SJCRH30 (cell line): ENCODE data around the gene DCHS1. TPM values are rescaled to one million over a fixed set of nuclear protein-coding genes. Genes with fewer than 3 reads are reported as not detected.

ENCODE experiments used
- DNase-seq, 2 experiments: peaks; one replicate each; pipeline ENCODE4 v3.0.0-alpha.2; 2015 to 2020
- H3K27ac ChIP-seq: fragments of 250-450 bp; sonication (Bioruptor Pico); 2 replicates; pipeline ENCODE4 v1.5.1; 2020; ENCODE audit warnings: mild to moderate bottlenecking, moderate library complexity
- H3K27me3 ChIP-seq: fragments of 250-450 bp; sonication (Bioruptor Pico); 2 replicates; pipeline ENCODE4 v1.5.1; 2020; ENCODE audit warnings: mild to moderate bottlenecking, moderate library complexity
- H3K36me3 ChIP-seq: fragments of 250-450 bp; sonication (Bioruptor Pico); 2 replicates; pipeline ENCODE4 v1.5.1; 2020; ENCODE audit warnings: mild to moderate bottlenecking, moderate library complexity
- H3K4me1 ChIP-seq: fragments of 250-450 bp; sonication (Bioruptor Pico); 2 replicates; pipeline ENCODE4 v1.5.1; 2020; ENCODE audit warnings: mild to moderate bottlenecking, moderate library complexity
- H3K4me3 ChIP-seq: fragments of 250-450 bp; sonication (Bioruptor Pico); 2 replicates; pipeline ENCODE4 v1.5.1; 2020; ENCODE audit warnings: mild to moderate bottlenecking, moderate library complexity
- H3K9me3 ChIP-seq: fragments of 250-450 bp; sonication (Bioruptor Pico); replicated peaks from 2 replicates; pipeline ENCODE4 v1.5.1; 2020; ENCODE audit warnings: mild to moderate bottlenecking, moderate library complexity
- total RNA-seq: library from RNA; depleted of rRNA; stranded (reverse); fragments of >200 nt; shearing (Covaris generic); gene quantifications from 2 replicates; pipeline ENCODE4 v1.2.3, GENCODE V29; 2014

The DCHS1 gene
- total RNA-seq, 1 experiment from 2014 or later: 9.6 TPM

DNA sequence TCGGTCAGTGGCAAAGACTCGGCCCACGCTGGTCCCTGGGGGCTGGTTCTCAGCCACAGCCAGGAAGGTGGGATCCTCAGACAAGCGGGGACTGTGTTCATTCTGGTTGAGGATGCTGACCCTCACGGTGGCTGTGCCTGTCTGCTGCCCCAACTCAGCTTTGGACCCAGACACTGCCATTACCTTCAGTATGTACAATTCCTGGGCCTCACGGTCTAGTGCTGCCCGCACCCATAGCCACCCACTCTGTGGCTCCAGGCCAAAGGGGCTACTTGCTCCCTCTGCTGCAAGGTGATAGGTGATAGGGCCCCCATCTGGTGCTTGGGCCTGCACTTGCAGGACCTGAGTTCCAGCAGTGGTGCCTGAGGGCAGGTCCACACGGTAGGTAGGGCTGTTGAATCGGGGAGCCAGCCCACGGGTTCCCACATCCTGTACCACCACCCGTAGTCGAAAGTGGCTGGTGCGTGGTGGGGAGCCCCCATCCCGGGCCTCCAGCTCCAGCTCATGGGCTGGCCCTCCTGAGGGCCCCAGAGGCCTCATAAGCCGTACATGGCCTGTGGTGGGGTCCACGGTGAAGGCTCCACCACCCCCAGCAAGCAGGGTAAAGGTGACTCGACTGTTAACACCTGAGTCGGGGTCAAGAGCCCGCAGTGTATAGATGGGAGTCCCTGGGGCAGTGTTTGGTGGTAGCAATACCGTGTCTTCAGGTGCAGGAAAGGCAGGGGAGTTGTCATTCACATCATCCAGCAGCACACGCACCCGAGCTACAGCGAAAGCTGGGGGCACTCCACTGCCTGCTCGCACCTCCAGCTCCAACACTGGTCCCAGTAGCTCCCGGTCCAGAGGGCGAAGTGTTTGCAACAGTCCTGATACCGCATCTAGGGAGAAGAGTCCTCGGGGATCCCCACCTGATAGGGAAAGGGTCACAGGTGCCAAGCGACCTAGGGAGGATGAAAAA lies 23.2 kb downstream of the DCHS1 start:
- Histone ChIP-seq H3K4me1 (peaks cover 8% of the 10 kb centered on the region; the same call in 1 of the 2 replicates), H3K4me3 (no peak overlapping the region), H3K27ac (no peak overlapping the region), H3K27me3 (no peaks in the 10 kb centered on the region), H3K36me3 (no peaks in the 10 kb centered on the region; the same call in 1 of the 2 replicates), H3K9me3 (no peaks in the 10 kb centered on the region)
- no peak for DNase-seq

DNA sequence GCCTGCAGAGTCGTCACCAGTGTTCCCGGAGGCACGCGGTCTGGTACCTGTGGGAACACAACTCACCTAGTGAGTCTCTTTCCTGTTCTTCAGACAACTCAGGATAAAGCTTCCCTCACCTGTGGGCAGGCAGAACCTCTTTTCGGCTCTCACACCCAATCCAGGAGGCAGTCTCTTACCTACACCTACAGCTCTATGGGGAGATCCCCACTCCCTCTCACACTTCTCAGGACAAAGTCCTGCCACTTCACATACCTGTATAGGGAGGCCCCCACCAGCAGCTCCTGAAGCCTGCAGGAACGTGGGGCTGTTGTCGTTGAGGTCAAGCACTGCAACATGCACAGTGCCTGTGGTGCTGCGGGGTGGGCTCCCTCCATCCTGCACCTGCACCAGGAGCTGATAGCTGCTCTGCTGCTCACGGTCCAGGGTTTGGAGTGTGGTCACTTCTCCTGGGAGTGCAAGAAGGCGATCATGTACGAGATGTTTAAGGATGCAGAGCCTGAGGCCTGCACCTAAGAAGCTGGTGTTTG lies 24.2 kb downstream of the DCHS1 start:
- Histone ChIP-seq H3K9me3 (no peaks in the 10 kb centered on the region), H3K27ac (no peak overlapping the region), H3K4me3 (no peak overlapping the region), H3K36me3 (no peaks in the 10 kb centered on the region; the same call in 1 of the 2 replicates), H3K27me3 (no peaks in the 10 kb centered on the region), H3K4me1 (peaks cover 8% of the 10 kb centered on the region; the same call in 1 of the 2 replicates)
- DNase-seq: no peak

- Histone ChIP-seq H3K4me1 (peaks cover 7% of the 10 kb centered on the region; the same call in 1 of the 2 replicates), H3K27me3 (no peaks in the 10 kb centered on the region), H3K27ac (no peak overlapping the region), H3K4me3 (no peak overlapping the region), H3K36me3 (no peaks in the 10 kb centered on the region; the same call in 1 of the 2 replicates), H3K9me3 (no peaks in the 10 kb centered on the region)
- DNase-seq: no peak
Measured at GRCh38 chr11:6630632-6631291, 24.8 kb downstream of the DCHS1 start.

DNA sequence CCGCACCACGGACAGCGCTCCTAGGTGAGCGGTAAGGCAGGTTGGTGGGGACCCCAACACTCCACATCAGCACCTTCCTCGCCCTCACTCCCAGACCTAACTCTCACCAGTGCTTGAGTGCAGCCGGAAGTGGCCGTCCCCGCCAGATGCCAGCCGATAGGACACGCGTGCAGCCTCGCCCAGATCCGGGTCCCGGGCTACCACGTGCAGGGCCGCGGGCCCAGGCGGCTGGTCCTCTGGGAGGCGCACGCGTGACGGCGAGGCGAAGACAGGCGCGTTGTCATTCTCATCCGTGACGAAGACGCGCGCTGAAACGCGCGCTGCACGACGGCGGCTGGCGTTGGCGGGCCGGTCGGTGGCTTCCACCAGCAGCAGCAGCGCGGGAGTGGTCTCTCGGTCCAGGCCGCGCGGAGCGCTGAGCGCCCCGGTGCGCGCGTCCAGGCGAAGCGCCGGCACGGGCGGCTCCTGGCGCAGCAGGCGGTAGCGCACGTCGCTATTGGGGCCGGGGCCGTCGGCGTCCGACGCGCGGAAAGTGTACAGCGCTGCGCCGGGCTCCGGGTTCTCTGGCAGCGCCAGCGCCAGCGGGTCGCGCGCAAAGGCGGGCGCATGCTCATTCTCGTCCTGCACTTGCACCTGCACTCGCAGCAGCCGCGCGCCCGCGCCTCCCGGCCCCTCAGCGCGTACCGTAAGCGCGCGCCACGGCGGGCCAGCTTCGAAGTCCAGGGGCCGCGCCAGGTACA lies 25.5 kb downstream of the DCHS1 start:
- Histone ChIP-seq H3K9me3 (no peaks in the 10 kb centered on the region), H3K27ac (no peak overlapping the region), H3K27me3 (no peaks in the 10 kb centered on the region), H3K4me1 (peaks cover under 1% of the 10 kb centered on the region; the same call in 1 of the 2 replicates), H3K36me3 (no peaks in the 10 kb centered on the region), H3K4me3 (no peak overlapping the region)
- DNase-seq: no peak

- no peaks in the 10 kb centered on the region for H3K9me3 ChIP-seq
- H3K4me3 ChIP-seq: no peak overlapping the region
- DNase-seq: no peak
- no peaks in the 10 kb centered on the region for H3K36me3 ChIP-seq
- no peak overlapping the region for H3K27ac ChIP-seq
- no peaks in the 10 kb centered on the region for H3K27me3 ChIP-seq
- H3K4me1 ChIP-seq: no peaks in the 10 kb centered on the region
Measured at GRCh38 chr11:6629573-6629891, 26.1 kb downstream of the DCHS1 start.

- Histone ChIP-seq H3K36me3 (no peaks in the 10 kb centered on the region), H3K4me1 (no peaks in the 10 kb centered on the region), H3K27ac (no peak overlapping the region), H3K9me3 (no peaks in the 10 kb centered on the region), H3K4me3 (no peak overlapping the region), H3K27me3 (no peaks in the 10 kb centered on the region)
- no peak for DNase-seq
Measured at GRCh38 chr11:6628526-6628925, 27.1 kb downstream of the DCHS1 start.

DNA sequence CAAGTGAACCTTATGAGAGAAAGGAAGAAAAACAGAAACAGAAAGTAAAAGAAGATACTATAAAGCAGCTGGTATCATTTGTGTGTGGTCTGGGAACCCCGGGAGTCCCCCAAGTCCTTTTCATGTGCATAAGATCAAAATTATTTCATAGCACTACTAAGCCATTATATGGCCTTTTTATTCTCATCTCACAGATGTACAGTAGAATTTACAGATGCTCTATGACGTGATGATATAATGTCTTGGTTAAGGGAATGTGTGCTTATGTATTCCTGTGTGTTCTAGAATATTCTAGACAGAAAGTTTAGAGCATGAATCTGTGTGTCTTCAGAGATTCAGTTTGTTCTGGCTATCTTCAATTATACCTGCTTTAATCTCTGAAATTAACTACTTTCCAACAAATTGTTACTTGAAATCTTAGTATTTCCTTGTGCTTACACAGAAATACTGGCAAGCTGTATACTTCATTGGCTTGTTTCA lies 27.8 kb downstream of the DCHS1 start:
- Histone ChIP-seq H3K4me3 (no peak overlapping the region), H3K9me3 (no peaks in the 10 kb centered on the region), H3K36me3 (no peaks in the 10 kb centered on the region), H3K27me3 (no peaks in the 10 kb centered on the region), H3K27ac (no peak overlapping the region), H3K4me1 (no peaks in the 10 kb centered on the region)
- no peak for DNase-seq

DNA sequence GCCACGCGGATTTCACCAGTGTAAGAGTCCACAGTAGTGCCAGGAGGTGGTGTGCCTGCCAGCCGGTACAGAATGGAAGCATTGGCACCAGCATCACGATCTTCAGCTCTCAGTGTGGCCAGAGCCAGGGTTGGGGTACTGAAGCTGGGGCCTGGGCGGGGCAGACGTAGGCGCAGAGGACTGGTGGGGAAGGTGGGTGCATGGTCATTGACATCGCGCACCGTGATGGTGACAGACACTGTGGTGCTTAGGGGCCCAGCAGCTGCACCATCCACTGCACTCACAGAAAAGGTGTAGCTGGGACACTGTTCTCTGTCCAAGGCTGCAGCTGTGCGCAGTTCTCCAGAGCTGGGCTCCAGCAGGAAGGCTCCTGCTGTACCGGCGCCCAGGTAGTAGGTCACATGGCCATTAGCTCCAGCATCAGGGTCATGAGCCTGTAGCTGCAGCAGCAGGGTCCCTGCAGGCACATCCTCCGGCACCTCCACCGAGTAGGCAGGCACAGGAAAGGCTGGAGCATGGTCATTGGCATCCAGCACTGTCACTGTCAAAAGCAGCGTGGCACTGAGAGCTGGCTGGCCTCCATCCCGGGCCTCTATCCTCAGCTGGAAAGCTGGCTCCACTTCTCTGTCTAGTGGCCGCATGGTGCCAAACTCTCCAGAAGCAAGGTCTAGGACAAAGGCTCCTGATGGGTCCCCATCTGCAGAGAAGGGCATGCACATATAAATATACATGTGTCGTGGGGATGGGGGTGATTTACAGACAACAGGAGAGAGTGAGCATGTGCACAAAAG lies 28.4 kb downstream of the DCHS1 start:
- no peak overlapping the region for H3K27ac ChIP-seq
- H3K36me3 ChIP-seq: no peaks in the 10 kb centered on the region
- no peaks in the 10 kb centered on the region for H3K4me1 ChIP-seq
- H3K27me3 ChIP-seq: no peaks in the 10 kb centered on the region
- H3K4me3 ChIP-seq: no peak overlapping the region
- H3K9me3 ChIP-seq: no peaks in the 10 kb centered on the region
- no peak for DNase-seq

- H3K4me3 ChIP-seq: no peak overlapping the region
- DNase-seq: no peak
- H3K9me3 ChIP-seq: no peaks in the 10 kb centered on the region
- no peak overlapping the region for H3K27ac ChIP-seq
- H3K27me3 ChIP-seq: no peaks in the 10 kb centered on the region
- H3K36me3 ChIP-seq: no peaks in the 10 kb centered on the region
- no peaks in the 10 kb centered on the region for H3K4me1 ChIP-seq
Measured at GRCh38 chr11:6625832-6626420, 29.7 kb downstream of the DCHS1 start.

- no peak for DNase-seq
- H3K27me3 ChIP-seq: no peaks in the 10 kb centered on the region
- H3K9me3 ChIP-seq: no peaks in the 10 kb centered on the region
- H3K4me1 ChIP-seq: no peaks in the 10 kb centered on the region
- no peaks in the 10 kb centered on the region for H3K36me3 ChIP-seq
- H3K4me3 ChIP-seq: no peak overlapping the region
- no peak overlapping the region for H3K27ac ChIP-seq
Measured at GRCh38 chr11:6625156-6625831, 30.3 kb downstream of the DCHS1 start.

GRCh38 chr11:6623391-6624363 lies 31.9 kb downstream of the DCHS1 start:
- no peak overlapping the region for H3K4me3 ChIP-seq
- H3K9me3 ChIP-seq: no peaks in the 10 kb centered on the region
- no peak overlapping the region for H3K27ac ChIP-seq
- H3K27me3 ChIP-seq: no peaks in the 10 kb centered on the region
- no peaks in the 10 kb centered on the region for H3K36me3 ChIP-seq
- H3K4me1 ChIP-seq: no peaks in the 10 kb centered on the region; the same call in 1 of the 2 replicates
- no peak for DNase-seq
